H1 (cell line): Measurements from ENCODE around the gene DSTN. TPM values are rescaled to one million over a fixed set of nuclear protein-coding genes. Genes with fewer than 3 reads are reported as not detected.

Experiments
- ASH2L ChIP-seq: fragments of 200-600, 300-600 bp; sonication (generic); IDR thresholded peaks from one replicate; pipeline ENCODE4 v1.7.1; 2017; ENCODE audit warnings: low read length
- CTBP2 ChIP-seq: IDR thresholded peaks from 2 replicates; pipeline ENCODE4 v1.7.0; 2011; ENCODE audit warnings: borderline replicate concordance, mild to moderate bottlenecking, moderate library complexity, mixed read lengths, low read length; ENCODE audit not compliant: insufficient read depth, insufficient read length
- EP300 ChIP-seq, 2 experiments: IDR thresholded peaks; 1 replicate in 1 of 2; 2 replicates in 1 of 2; pipeline ENCODE4 v1.6.1; 2011 to 2012; ENCODE audit warnings: low read depth in 2 of 2, low read length in 2 of 2, mild to moderate bottlenecking in 2 of 2, borderline replicate concordance in 1 of 2, inconsistent platforms in 1 of 2, moderate library complexity in 1 of 2
- GTF2F1 ChIP-seq: IDR thresholded peaks from 2 replicates; pipeline ENCODE4 v1.6.1; 2012; ENCODE audit warnings: low read depth, low read length, improper control_type of control experiment, borderline replicate concordance
- HDAC2 ChIP-seq, 2 experiments: fragments of 300-600 bp in 1 of 2; sonication (generic) in 1 of 2; IDR thresholded peaks; 2 replicates each; pipeline ENCODE4 v1.6.1; 2011 to 2012; ENCODE audit warnings: low read depth in 2 of 2, low read length in 2 of 2, mild to moderate bottlenecking in 2 of 2, moderate library complexity in 2 of 2, borderline replicate concordance in 1 of 2, inconsistent platforms in 1 of 2
- HDAC6 ChIP-seq: IDR thresholded peaks from one replicate; pipeline ENCODE4 v1.7.1; 2012; ENCODE audit warnings: low read depth, mild to moderate bottlenecking, inconsistent platforms, low read length, moderate library complexity
- KDM5A ChIP-seq: fragments of 200-600 bp; IDR thresholded peaks from 2 replicates; pipeline ENCODE4 v1.7.1; 2012; ENCODE audit warnings: mild to moderate bottlenecking, low read length, inconsistent platforms, mixed read lengths
- POU5F1 ChIP-seq: IDR thresholded peaks from 2 replicates; pipeline ENCODE4 v1.6.1; 2011; ENCODE audit warnings: low read depth, mild to moderate bottlenecking, low read length, moderate library complexity
- RAD21 ChIP-seq, 2 experiments: IDR thresholded peaks in 1 of 2; conservative IDR thresholded peaks in 1 of 2; 2 replicates each; pipeline ENCODE4 v1.6.1; 2011; ENCODE audit warnings: low read depth in 2 of 2, low read length in 2 of 2, improper control_type of control experiment in 1 of 2, inconsistent platforms in 1 of 2, mild to moderate bottlenecking in 1 of 2, moderate library complexity in 1 of 2
- SRF ChIP-seq: IDR thresholded peaks from 2 replicates; pipeline ENCODE4 v1.6.1; 2011; ENCODE audit warnings: mild to moderate bottlenecking, low read depth, low read length, moderate library complexity
- SUZ12 ChIP-seq: fragments of 200-600 bp; sonication (generic); IDR thresholded peaks from 2 replicates; pipeline ENCODE4 v1.6.1; 2012; ENCODE audit warnings: mild to moderate bottlenecking, inconsistent platforms, low read length, moderate library complexity, mixed read lengths
- TBP ChIP-seq: IDR thresholded peaks from 2 replicates; pipeline ENCODE4 v1.6.1; 2011; ENCODE audit warnings: low read depth, low read length, improper control_type of control experiment
- TCF12 ChIP-seq: IDR thresholded peaks from 2 replicates; pipeline ENCODE4 v1.6.1; 2011; ENCODE audit warnings: low read depth, mild to moderate bottlenecking, low read length
- YY1 ChIP-seq: IDR thresholded peaks from 2 replicates; pipeline ENCODE4 v1.6.1; 2011; ENCODE audit warnings: low read depth, mild to moderate bottlenecking, low read length
- polyA plus RNA-seq, 7 experiments: library from polyadenylated mRNA; depleted of rRNA in 3 of 7; stranded (reverse) in 5 of 7; unstranded in 2 of 7; fragments of >200 nt in 5 of 7; fragments of 200-250 nt in 2 of 7; gene quantifications; 1 replicate in 5 of 7; 2 replicates in 1 of 7; 4 replicates in 1 of 7; pipeline versions ENCODE4 v1.2.1 to v1.2.3, GENCODE V29; 2011 to 2013; ENCODE audit warnings: missing spikeins in 2 of 7, mixed read lengths in 2 of 7
- total RNA-seq: library from RNA; stranded (reverse); fragmentation: NEBNext Ultra II Directional; extraction: Animal tissue kit (Norgen Biotek cat#: 25700); gene quantifications from 2 replicates; pipeline ENCODE4 v1.2.1, GENCODE V29; 2021
- TF ChIP-seq, protein P1 (sequence below): IDR thresholded peaks from 2 replicates; pipeline ENCODE4 v1.6.1; 2012; ENCODE audit warnings: low read length, inconsistent platforms
- TF ChIP-seq, protein P2 (sequence below): IDR thresholded peaks from 2 replicates; pipeline ENCODE4 v1.6.1; 2011; ENCODE audit warnings: low read length, improper control_type of control experiment
- TF ChIP-seq, protein P3 (sequence below): IDR thresholded peaks from 2 replicates; pipeline ENCODE4 v1.6.1; 2012; ENCODE audit warnings: inconsistent platforms
- TF ChIP-seq, protein P4 (sequence below): IDR thresholded peaks from 2 replicates; pipeline ENCODE4 v1.6.1; 2012; ENCODE audit warnings: inconsistent platforms

The DSTN gene
- total and polyA plus RNA-seq, 2 of the 8 experiments (the other 6 are each of a cell fraction or from before 2014, with no cell fraction given), result 43.3 to 208 TPM

DNA sequence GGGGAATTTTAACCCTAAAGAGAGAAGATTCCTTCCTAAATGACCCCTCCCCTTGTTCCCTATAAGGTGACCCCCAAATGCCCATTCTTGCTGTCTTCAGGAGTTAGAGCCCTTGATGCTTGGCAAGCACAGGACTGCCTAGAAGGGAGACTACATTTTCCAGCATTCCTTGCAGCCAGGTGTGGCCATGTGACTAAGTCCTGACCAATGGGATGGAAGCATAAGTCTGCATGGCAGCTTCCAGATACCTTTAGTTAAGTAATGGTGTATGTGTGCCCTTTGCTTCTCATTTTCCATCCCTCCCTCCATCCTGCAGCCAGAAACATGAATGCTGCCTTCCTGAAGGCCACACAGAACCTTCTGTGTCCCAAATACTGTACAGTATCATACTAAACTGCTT, 44.2 kb upstream of the DSTN start (continued):
- TF ChIP-seq, protein P1, sequence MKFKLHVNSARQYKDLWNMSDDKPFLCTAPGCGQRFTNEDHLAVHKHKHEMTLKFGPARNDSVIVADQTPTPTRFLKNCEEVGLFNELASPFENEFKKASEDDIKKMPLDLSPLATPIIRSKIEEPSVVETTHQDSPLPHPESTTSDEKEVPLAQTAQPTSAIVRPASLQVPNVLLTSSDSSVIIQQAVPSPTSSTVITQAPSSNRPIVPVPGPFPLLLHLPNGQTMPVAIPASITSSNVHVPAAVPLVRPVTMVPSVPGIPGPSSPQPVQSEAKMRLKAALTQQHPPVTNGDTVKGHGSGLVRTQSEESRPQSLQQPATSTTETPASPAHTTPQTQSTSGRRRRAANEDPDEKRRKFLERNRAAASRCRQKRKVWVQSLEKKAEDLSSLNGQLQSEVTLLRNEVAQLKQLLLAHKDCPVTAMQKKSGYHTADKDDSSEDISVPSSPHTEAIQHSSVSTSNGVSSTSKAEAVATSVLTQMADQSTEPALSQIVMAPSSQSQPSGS, result no peak
- TF ChIP-seq GTF2F1 (no peak), TBP (no peak), TCF12 (no peak), SUZ12 (no peak), HDAC6 (no peak), RAD21 (IDR thresholded peaks at IDR 0.05 in 1 of 2, conservative IDR thresholded peaks at IDR 0.05 in 1 of 2; ENCODE audit: low read depth in 2 of 2, low read length in 2 of 2) (no peak), EP300 (IDR thresholded peaks at IDR 0.05; ENCODE audit: borderline replicate concordance in 1 of 2, low read depth in 2 of 2, low read length in 2 of 2) (no peak), POU5F1 (no peak), KDM5A (no peak), SRF (no peak), YY1 (peak; percentile 76; the same call in 1 of the 2 replicates), HDAC2 (IDR thresholded peaks at IDR 0.05; ENCODE audit: borderline replicate concordance in 1 of 2, low read depth in 2 of 2, low read length in 2 of 2) (no peak), CTBP2 (no peak), ASH2L (no peak)
- TF ChIP-seq, protein P2, sequence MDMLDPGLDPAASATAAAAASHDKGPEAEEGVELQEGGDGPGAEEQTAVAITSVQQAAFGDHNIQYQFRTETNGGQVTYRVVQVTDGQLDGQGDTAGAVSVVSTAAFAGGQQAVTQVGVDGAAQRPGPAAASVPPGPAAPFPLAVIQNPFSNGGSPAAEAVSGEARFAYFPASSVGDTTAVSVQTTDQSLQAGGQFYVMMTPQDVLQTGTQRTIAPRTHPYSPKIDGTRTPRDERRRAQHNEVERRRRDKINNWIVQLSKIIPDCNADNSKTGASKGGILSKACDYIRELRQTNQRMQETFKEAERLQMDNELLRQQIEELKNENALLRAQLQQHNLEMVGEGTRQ, result peak; percentile 94
- TF ChIP-seq, protein P3, sequence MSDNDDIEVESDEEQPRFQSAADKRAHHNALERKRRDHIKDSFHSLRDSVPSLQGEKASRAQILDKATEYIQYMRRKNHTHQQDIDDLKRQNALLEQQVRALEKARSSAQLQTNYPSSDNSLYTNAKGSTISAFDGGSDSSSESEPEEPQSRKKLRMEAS, result no peak
- TF ChIP-seq, protein P4, sequence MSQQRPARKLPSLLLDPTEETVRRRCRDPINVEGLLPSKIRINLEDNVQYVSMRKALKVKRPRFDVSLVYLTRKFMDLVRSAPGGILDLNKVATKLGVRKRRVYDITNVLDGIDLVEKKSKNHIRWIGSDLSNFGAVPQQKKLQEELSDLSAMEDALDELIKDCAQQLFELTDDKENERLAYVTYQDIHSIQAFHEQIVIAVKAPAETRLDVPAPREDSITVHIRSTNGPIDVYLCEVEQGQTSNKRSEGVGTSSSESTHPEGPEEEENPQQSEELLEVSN, result no peak
